GM21423 (cell line): Measurements from ENCODE around the gene PCDH15.
"Not testable (repeated sequence)": the region's sequence is repeated elsewhere in the genome, so short reads cannot be mapped to it uniquely, and the experiment has no call there.

Experiments used
- ATAC-seq: cut with Tn5 transposase; IDR thresholded peaks from one replicate; pipeline ENCODE4 v1.9.1; 2021; ENCODE audit warnings: mild to moderate bottlenecking, moderate library complexity; ENCODE audit not compliant: unreplicated experiment

The PCDH15 gene

DNA sequence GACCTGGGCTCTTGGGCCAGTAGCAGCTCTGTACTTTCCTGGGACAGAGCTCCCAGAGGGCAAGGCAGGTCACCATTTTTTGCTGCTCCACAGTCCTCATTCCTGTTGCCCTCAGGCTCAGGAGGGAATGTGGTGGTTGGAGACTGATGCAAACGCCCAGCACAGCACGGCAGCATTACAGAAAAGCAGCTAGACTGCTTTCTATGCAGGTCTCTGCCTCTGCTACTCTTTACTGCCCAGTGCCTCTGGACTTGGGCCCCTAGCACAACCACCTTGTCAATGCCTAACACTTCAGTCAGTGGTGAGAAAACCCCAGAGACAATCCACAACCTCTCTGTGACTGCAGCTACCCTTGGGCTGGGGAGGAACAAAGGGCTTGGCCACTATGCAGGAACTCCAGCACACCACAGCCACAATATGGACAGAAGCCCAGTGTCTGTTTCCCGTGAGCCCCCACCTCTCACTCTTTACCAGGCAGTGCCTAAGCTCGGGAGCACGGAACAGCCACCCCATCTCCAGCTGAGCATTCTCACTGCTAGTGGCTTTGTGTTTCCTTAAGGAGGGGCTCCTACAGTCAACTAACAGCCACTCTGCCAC, 790.6 kb downstream of the PCDH15 start:
- no peak for ATAC-seq

DNA sequence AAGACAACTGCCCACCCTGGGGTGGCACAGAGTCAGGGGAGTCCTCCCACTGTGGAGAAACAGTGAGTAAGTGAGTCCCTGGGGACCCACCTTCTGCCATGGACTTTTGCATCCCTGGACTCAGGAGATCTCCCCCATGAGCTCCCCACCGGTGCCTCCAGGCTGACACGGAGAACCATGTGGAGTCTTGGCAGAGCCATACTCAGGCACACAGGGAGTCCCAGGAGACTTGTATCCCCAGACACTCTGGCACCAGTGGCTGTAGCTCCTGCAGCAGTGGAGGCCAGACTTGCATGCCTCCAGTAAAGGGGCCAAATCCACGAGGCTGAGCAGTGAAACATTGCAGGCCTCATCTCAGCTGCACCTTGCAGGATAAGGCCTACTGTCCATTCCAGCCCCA, 791.4 kb downstream of the PCDH15 start:
- ATAC-seq: no peak

DNA sequence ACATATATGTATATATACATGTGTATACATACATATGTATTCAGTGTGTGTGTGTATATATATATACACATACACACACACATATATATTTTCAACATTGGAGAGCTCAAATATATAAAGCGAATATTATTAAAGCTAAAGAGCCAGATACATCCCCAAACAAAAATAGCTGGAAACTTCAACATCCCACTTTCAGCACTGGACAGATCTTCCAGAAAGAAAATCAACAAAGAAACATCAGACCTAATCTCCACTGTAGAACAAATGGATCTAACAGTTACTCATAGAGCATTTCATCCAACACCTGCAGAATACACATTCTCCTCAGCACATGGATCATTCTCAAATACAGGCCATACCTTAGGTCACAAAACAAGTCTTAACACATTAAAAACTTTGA, 799.0 kb downstream of the PCDH15 start:
- ATAC-seq: no peak

DNA sequence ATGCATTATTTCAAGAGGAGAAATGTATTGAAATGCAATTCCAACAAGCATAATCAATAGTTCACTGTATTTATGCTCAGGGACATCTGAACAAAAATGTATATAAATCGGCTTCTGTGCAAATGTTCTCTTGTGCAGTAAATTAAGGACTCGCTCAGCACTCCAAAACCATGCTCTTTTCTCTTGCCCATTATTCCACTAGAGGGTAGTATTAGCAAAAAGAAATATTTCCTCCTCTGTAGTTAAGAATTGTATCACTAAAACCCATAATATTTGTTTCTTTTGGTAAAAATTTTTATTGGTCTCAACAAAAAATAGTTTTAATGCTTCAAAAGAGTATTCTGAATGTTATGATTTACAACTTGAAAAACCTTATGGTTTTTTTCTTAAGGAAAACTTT, 803.1 kb downstream of the PCDH15 start:
- ATAC-seq: no peak

DNA sequence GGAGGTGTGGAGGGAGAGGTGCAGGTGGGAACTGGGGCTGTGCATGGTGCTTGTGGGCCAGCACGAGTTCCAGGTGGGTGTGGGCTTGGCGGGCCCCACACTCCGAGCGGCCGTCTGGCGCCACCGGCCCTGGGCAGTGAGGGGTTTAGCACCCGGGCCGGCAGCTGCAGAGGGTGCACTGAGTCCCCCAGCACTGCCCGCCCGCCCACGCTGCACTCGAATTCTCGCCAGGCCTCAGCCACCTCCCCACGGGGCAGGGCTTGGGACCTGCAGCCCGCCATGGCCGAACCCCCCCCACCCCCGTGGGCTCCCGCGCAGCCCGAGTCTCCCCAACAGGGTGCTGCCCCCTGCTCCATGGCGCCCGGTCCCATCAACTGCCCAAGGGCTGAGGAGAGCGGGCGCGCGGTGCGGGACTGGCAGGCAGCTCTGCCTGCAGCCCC, 810.2 kb downstream of the PCDH15 start:
- no peak for ATAC-seq

DNA sequence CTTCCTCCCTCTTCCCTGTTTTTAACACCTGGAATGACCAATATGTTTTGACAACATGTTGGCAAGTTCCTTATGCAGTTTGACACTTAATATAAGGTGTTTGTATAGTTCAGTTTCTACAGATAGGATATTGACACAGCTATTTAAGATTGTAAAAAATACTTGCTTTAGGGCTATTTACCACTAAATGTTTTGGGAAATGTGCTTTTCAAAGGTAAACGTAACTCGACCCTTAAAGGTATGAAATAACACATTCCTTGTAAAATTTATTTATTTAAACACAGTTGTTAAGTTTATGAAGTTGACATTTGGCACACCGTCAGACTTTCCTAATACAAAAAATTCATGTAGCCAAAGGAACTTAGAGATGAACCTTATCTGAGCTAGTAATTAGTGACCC, 817.6 kb downstream of the PCDH15 start:
- no peak for ATAC-seq

DNA sequence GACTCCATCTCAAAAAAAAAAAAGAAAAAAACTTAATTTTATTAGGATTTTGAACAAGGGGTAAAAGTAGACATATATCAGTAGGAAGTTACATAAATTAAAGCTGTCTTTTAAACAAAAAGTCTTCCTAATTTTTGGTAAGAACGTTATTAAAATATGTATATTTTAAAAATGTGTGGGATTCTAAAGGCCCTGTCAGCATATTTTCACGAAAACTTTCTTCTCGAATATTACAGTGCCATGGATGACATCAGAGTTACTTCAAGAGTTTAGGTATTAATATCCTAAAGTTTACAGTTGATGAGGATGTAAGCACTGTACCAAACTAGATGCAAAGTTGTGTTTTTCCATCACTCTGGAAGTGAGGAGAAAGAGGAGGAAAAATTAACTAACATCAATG, 820.8 kb downstream of the PCDH15 start:
- ATAC-seq: no peak

DNA sequence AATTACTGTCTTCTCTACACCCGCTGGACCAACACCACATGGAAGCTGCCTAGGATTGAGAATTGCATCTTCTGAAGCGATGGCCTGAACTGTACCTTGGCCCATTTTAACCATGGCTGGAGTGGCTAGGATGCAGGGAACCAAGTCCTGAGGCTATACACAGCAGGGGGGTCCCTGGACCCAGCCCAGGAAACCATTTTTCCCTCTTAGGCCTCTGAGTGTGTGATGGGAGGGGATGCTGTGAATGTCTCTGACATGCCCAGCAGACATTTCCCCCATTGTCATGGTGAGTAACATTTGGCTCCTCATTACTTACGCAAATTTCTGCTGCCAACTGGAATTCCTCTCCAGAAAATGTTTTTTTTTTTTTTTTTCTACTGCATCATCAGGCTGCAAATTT, 822.7 kb downstream of the PCDH15 start:
- no peak for ATAC-seq

DNA sequence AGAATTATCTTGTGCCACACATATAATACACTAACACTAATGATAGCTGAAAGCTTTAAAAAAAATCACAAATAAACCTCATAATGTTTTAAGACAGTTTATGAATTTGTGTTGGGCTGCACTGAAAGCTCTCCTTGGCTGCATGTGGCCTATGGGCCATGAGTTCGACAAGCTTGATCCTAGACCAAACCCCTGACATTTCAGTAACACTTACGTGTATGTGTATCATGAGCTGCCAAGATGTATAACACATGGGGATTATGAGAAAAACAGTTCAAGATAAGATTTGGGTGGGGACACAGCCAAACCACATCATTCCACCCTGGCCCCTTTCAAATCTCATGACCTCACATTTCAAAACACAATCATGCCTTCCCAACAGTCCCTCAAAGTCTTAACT, 823.8 kb downstream of the PCDH15 start:
- no peak for ATAC-seq

DNA sequence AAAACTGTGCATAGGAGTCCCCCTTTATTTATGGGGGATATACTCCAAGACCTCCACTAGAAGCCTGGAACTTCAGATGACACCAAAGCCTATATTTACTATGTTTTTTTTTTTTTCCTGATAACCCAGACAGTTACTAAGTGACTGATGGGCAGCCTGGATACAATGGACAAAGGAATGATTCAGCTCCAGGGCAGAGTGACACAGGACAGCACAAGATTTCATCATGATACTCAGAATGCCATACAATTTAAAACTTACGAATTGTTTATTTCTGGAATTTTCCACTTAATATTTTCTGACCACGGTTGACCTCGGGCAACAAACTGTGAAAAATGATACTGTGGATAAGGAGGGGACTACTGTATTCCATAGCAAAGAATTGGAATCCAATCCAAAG, 843.6 kb downstream of the PCDH15 start:
- ATAC-seq: no peak

DNA sequence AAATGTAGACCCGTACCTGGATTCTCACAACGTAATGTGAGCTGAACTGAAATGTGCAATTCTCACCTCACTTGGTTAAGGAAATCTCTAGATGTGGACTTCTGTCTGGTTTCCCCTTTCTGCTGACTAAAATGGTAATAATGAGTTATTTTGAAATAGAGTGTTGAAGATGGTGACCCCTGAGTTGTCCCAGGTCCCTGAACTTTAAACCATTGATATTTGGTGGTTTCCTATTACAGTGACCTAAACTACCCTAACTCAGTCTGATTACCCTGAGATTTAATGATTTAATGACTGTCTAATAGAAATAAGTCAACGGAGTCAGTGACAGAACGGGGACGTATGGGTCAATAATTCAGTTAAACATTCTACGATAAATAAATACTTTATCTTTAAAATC, 845.9 kb downstream of the PCDH15 start:
- ATAC-seq: no peak

DNA sequence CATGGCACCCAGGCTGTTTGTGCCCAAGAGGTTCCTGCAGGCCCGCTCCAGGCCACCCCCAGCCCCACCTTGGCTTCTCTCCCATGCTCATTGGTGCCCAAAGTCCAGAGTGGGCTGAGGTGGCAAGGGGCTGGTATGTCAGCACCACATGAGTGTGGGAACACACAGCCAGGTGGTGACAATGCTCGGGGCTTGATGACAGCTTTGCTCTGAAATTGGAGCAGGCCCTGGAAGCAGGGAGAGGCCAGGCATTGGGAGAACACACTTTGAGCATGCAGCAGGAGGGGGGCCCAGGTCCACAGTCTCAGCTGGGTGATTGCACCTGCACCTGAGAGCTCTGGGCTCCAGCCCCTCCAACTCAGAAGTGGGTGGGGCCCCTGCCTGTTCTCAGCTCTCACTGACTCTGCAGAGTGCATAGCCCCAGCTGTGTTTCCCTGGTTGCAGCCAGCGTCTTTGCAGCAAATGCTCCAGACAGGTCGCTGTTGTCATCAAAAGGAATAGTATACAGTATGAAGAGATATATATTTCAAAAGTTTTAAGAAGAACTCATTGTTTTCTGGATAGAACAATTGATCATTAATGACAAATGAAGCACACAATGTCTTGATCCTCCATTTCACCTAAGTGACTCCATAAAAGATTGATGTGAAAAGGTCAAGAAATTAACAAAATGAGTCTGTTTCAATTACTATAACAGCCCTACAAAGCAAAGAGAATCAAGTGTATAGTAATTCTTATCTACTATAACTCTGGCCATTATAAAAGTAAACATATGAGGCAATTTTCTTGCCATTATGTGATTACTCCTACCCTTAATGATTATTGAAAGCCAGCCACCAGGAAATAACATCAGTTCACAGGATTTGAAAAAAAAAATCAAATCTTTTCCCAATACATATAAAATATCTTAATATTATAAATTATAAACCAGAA, 848.1 kb downstream of the PCDH15 start:
- no peak for ATAC-seq

DNA sequence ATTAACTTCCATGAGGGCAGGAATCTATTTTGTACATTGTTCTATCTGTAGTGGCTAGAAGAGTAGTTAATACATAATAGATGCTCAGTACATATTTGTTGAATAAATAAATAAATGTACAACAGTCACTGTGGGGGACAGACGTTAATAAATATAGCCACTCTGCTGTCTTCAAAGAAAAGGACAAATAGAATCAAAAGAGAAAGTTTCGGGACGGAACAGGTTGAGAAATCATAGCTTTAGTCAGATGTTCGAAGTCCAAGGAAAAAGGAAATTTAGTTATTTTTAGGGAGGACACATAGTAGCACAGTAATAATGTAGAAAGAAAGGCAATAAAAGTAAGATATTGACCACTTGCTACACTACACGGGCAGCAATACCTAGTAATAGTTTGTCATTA, 861.4 kb downstream of the PCDH15 start:
- ATAC-seq: no peak

DNA sequence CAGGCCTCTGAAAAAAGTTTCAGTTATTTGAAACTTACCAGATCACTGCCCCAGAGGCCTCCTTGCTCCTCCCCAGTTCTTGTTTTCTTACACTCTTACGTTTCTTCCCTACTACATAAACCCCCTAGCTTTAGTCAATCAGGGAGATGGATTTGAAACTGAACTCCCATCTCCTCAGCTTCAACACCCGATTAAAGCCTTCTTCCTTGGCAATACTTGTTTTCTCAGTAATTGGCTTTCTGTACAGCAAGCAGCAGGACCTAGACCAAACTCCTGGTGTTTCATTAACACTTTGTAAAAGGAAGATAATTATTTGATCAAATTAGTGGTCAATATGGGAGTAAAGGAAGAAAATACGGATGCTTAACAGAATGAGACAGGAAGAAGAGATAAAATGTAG, 870.4 kb downstream of the PCDH15 start:
- no peak for ATAC-seq

DNA sequence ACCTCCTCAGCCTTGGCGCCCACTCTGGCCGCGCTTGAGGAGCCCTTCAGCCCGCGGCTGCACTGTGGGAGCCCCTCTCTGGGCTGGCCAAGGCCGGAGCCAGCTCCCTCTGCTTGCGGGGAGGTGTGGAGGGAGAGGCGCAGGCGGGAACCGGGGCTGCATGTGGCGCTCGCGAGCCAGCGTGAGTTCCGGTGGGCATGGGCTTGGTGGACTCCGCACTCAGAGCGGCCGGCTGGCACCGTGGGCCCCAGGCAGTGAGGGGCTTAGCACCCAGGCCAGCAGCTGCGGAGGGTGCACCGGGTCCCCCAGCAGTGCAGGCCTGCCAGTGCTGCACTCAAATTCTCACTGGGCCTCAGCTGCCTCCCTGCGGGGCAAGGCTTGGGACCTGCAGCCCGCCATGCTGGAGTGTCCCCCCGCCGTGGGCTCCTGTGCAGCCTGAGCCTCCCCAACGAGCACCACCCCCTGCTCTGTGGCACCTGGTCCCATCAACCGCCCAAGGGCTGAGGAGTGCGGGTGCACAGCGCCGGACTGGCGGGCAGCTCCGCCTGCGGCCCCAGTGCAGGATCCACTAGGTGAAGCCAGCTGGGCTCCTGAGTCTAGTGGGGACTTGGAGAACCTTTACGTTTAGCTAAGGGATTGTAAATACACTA, 876.9 kb downstream of the PCDH15 start:
- not testable (repeated sequence) for ATAC-seq

DNA sequence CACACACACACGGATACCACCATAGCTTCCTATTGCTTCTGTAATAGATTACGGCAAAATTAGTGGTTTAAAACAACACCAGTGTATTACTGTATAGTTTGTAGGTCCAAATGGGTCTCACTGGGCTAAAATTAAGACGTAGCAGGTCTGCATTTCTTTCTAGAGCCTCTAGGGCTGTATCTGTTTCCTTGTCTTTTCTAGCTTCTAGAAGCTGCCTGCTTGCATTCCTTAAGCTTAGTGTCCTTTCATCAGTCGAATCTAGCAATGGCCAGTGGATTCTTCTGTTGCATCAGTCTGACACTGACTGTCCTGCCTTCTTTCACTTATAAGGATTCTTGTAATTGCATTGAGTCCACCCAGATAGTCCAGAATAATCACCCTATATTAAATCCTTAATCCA, 882.3 kb downstream of the PCDH15 start:
- ATAC-seq: no peak

DNA sequence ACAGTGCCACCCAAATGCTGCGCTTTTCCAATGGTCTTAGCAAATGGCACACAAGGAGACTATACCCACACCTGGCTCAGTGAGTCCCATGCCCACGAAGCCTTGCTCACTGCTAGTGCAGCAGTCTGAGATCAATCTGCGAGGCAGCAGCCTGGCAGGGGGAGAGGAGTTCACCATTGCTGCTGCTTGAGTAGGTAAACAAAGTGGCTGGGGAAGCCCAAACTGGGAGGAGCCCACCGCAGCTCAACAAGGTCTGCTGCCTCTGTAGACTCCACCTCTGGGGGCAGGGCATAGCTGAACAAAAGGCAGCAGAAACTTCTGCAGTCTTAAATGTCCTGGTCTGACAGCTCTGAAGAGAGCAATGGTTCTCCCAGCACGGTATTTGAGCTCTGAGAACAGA, 891.2 kb downstream of the PCDH15 start:
- ATAC-seq: no peak

DNA sequence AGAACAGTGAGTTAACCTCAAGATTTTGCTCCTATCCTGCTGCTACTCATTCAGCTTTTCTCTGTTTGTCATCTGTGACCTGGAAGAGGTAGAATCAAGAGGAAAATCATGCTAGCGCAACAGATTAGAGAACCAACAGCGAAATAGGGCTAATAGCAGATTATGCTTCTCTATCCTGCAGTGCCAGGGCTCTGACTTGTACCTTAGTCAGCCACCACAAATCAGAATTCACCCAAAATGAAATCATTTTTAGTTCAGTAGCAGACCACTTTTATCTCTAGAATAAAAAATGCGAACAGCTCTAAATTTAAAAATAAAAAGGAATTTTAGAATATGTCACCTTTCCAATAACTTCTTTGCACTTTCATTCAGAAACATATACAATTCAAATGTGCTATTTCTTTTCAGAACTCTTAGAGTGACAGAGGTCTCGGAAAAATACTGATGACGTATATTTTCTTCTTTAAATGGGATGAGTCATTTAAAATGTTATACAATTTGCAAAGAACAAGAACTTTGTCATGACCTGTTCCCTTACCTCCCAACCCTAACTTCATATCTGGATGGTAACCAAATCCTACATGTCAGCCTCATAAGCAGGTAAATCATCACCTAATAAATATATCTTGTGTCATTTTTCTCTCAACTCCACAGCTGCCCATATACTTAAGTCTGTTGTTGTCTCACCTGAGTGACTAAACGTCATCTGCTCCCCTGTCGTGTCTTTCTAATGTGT, 896.4 kb downstream of the PCDH15 start:
- ATAC-seq: no peak

DNA sequence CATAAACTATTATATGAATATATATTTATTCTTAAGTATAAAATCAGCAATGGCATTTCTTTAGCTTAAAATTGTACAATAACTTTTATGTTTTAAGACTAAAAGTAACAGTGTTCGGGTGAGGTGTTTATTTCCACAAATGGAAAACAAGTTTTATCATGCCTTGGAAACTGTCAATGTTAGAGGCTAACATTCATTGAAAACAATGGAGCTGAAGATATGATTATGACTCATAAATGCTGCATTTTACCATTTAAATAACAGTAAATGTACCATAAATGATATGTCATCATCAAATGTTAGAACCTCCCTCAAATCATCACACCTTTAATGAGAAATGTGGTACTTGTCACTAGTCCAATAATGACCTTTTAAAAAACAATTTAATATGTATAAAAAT, 897.3 kb downstream of the PCDH15 start:
- no peak for ATAC-seq

DNA sequence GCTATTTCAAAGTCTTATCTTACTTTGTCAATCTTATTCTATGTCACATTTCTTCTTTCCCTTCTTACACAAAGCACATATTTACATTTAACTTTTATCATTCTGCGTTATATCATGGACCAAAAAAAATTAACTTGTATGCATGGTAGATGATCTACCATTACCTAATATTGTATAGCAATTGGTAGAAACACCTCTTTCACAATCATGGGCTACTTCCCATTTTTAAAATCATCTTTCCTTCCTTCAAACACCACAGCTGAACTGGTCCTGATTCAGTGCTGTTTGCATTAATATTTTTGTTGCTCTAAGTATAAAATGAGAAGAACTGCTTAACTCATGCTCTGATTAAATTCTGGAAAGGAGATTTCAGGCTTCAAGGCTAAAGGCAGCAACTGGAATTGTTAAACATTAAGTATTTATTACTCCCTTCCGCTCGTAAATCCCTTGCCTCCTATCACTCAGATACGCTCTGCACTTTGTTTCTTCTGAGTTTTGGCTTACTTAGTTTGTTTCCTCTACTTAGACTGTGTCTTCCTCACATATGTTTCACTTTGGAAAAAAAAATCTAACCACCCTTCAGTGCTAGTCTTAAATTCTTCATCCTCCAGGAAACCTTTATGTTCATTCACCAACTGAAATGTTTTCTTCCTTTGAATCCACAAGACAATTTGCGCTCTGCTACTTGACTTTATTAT, 901.4 kb downstream of the PCDH15 start:
- no peak for ATAC-seq

DNA sequence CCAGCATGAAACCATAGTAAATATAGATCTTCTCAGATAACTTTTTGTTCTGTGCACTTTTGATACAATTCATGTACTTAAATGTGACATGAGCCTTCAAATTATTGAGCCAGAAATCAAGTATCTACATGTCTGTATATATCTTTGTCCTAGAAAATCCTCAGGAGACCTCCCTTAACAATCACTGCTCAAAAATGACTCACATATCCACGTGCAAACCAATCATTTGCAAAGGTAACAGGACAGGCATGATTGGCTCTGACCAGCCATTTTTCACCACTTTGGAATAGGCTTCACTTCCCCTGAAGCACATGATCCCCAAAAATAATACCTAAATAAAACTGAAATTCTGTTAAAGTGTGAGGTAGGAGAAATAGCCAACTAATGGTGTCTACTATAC, 902.5 kb downstream of the PCDH15 start:
- no peak for ATAC-seq
